Dermis microvascular lymphatic vessel endothelial cell (primary cell): ENCODE measurements around the gene PARG. TPM values are rescaled to one million over a fixed set of nuclear protein-coding genes. Genes with fewer than 3 reads are reported as not detected.
"Not testable (repeated sequence)": the region's sequence is repeated elsewhere in the genome, so short reads cannot be mapped to it uniquely, and the experiment has no call there.

Source experiments
- DNase-seq, 2 donors: peaks; one replicate each; pipeline versions ENCODE4 v3.0.0 to v3.0.0-alpha.2; 2010; ENCODE audit warnings: low read depth in 2 of 2
- total RNA-seq: library from RNA; depleted of rRNA; stranded (reverse); fragments of >200 nt; gene quantifications from 2 replicates; pipeline ENCODE4 v1.2.1, GENCODE V29; 2014

PARG gene
- total RNA-seq, 1 donor from 2014 or later, result 19.4 TPM

GRCh38 chr10:49830846-49831245 lies 111.0 kb downstream of the PARG start:
- DNase-seq, result no peak

- no peak for DNase-seq
Measured at GRCh38 chr10:49830016-49830415, 111.8 kb downstream of the PARG start.

- no peak for DNase-seq
Measured at GRCh38 chr10:49827297-49827696, 114.5 kb downstream of the PARG start.

DNA sequence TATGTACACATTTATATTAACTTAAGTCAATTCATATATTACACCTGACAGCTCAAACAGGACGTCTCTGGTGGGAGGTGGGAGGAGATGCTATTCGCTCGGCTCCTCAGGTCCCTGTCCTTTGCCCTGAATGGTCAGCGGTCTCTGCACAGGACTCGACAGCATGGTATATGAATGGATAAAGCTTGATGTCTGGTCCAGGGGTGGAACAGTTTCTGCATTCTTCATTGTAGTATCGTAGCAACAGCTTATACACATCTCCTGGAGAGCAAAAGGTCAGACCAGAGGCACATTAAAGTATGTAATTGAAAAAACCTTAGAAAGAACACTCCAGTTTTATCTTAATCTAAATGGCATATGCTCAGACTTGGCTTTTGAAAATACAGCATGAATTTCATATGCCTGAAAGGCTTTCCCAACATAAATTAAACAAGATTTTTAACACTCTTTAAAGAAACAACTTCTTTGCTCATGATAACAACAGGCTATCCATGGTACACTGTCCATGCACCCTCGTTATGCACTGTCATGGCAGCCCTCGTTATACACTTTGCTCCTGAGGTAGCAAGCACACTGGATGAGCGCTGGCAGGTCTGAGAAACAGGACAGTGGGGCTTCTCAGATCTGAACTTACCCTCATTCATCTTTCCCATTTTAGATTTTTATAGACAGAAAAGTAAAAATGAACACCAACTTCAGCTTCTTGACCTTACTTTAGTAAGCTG lies 122.4 kb downstream of the PARG start:
- DNase-seq, result no peak

- peak; percentile 78 to 80 for DNase-seq
Measured at GRCh38 chr10:49817845-49818244, 124.0 kb downstream of the PARG start.

GRCh38 chr10:49803988-49804387 lies 137.8 kb downstream of the PARG start:
- DNase-seq, result no peak

DNA sequence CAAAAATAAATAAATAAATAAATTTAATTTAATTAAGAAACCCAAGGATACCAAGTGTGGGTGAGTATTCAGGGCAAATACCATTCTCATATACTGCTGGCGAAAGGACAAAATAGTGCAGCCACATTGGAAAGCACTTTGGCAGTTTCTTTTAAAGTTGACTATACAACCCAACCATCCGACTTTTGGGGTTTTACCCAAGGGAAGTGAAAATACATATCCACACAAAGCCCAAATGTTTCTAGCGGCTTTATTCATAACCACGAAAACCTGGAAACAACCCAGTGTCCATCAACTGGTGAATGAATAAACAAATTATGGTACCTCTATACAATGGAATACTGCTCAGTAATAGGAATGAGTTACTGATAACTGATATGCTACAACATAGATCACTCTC lies 143.6 kb downstream of the PARG start:
- DNase-seq, result no peak

DNA sequence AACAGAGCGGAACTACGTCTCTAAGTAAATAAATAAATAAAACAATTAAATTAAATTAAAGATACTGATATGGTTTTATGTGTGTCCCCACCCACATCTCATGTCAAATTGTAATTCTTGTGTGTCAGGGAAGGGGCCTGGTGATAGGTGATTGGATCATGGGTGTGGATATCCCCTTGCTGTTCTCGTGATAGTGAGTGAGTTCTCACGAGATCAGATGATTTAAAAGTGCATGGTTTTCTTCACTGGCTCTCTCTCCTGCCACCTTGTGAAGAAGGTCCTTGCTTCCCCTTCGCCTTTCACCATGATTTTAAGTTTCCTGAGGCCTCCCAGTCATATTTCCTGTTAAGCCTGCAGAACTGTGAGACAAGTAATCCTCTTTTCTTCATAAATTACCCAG lies 150.7 kb downstream of the PARG start:
- no peak for DNase-seq

DNA sequence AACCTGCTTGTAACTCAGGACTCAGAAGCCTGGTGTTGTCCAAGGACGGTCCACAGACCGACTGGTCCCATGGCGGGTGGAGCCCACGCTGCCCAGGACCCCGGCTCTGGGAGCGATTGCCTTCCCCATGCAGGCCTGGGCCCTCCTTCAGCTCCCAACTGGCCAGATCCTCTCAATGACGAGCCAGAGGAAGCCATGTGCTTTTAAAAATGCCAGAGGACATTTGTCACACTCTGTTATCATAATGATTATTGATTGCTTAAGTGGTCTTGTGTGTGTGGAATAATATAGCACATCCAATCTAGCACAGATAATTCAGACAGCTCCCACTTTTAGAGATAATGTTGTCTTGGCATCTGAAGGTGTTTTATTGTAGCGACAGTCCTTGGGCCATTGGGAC lies 157.1 kb downstream of the PARG start:
- no peak for DNase-seq

DNA sequence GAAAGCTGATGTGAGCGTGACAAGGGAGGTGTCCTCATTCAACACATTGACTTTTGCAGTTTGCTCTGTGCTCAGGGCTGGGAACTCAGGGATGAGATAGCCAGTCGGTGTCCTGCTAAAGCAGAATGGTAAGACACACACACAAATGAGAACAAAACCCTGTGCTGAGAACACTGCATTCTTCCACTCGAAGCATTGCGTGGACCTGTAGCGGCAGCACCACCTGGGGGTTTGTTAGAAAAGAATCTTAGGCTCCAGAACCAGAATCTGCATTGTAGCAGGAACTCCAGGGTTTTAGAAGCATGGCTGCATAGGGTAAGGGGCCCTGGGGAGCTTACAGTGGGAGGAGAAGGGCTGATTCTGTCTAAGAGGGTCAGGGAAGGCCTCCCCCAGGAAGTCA lies 158.2 kb downstream of the PARG start:
- DNase-seq, result no peak

- no peak for DNase-seq
Measured at GRCh38 chr10:49781247-49781646, 160.6 kb downstream of the PARG start.

DNA sequence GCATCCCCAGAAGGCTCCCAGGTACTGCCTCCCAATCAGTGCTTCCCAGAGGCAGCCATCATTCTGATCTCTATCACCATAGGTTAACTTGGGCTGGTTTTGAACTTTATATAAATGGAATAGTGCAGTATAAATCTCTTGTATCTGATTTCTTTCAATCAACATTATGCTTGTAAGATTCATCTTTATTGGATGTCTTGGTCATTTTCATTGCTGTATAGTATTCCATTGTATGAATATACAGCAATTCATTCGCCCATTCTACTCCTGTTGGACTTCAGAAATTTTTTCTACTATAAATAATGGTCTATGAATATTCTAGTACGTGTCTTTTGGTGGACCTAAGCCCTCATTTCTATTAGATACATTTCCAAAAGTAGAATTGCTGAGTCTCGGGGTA lies 163.6 kb downstream of the PARG start:
- DNase-seq, result no peak

DNA sequence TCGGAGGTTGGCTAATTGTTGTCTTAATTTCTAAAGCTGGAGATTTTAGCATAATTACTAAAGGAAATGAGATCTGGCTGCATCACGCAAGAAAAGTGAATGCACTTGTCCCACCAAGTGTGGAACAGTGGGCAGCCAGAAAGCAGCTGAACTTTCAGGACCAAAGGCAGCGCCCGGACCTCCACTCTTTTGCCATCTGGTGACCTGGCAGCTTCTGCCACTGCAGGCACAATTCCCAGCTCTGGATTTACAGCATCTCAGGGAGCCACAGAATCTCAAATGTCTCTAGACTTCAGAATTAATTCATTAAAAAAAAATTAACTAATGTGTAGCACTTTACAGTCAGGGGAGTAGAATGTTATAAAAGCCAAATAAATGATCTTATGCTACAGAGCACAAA lies 165.0 kb downstream of the PARG start:
- no peak for DNase-seq

DNA sequence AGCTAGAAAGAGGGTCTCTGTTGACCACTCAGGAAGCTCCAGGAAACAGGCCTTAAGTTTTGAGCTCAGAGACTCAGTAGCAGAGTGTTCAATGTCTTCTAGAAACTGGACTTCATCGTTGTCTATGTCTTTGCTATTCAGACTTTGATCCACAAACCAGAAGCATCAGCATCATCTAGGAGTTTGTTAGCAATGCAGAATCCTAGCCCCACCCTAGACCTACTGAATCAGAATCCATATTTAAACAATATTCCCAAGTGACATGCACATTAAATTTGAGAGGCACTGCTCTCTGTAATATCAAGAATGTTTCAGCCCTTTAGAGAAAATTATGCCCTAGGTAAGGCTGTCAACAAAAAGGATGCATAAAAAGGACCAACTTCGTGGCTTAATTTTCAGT lies 166.8 kb downstream of the PARG start:
- DNase-seq, result no peak

DNA sequence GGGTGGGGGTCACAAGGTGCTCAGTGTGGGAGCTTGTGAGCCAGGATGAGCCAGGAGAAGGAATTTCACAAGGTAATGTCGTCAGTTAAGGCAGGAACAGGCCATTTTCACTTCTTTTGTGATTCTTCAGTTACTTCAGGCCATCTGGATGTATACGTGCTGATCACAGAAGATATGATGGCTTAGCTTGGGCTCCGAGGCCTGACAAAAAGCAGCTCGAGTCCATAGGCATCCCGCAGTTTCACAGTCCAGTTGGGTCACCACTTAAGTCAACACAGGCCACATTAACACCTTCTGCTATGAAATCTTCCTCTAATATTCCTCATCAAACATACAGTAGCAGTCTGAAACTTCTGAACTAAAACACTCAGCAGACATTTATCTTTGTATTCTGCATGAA lies 168.9 kb downstream of the PARG start:
- not testable (repeated sequence) for DNase-seq

GRCh38 chr10:49771046-49771445 lies 170.8 kb downstream of the PARG start:
- not testable (repeated sequence) for DNase-seq

DNA sequence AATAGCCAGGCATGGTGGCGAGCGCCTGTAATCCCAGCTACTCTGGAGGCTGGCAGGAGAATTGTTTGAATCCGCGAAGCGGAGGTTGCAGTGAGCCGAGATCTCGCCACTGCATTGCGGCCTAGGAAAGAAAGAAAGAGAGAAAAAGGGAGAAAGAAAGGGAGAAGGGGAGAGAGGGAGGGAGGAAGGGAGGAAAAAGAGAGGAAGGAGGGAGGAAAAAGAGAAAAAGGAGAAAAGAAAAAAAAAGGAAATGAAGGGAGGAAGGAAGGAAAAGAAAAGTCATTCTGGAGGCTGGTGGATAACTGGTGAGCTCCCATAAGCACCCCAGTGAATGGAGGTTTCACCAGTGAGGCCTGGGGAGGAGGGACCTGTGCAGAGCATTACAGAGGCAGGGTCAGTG lies 172.1 kb downstream of the PARG start:
- no peak for DNase-seq

DNA sequence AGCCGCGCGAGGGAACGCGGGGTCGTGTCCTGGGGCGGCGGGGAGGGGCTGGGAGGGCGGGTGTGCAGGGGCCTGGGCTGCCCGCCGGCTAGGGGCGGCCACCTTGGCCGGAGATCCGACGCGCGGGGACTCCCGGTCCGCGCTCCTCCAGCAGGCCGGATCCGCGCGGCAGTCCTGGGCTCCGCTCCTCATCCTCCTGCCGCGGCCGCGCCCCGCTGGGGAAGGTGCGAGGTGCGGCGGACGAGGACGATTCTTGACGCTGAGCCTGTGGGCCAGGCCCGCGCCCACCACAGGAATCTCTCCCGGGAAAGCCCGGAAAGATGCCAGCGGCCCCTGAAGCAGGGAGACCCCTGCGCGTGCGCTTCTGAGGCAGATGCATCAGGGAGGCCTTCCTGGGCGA lies 173.1 kb downstream of the PARG start:
- no peak for DNase-seq

DNA sequence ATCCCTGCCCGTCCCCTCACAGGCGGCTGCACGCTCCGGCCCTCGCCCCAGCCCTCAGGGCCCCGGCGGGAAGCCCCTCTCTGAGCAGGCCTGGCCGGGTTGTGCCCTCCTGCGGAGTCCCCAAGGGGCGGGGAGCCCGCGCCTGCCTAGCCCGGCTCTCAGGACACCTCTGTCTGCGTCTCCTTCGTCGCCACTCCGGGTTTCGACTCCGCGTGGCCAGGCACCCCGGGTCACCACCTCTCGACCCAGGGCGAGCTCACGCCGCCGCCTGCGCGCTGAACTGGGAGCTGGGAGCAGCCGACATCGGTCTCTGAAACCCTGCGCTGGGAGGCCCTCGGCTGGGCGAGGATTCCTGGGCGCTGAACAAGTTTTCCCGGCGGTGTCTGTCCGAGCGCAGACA lies 173.5 kb downstream of the PARG start:
- no peak for DNase-seq

Other genes starting within 250 kb of the PARG start
- gene OGDHL, start 179.7 kb downstream of the PARG start, total RNA-seq, result 0.13 and 1.0 TPM in 2 replicates
- gene TIMM23B, start within 50 bp of the PARG start, total RNA-seq, result 7.1 and 9.4 TPM in 2 replicates
- 1.2 and 2.5 TPM in 2 replicates for gene AGAP6, start 46.4 kb upstream of the PARG start, total RNA-seq
- gene WASHC2A, start 125.9 kb upstream of the PARG start, total RNA-seq, result 27.3 and 34.6 TPM in 2 replicates